Neural cell (in vitro differentiated cells): ENCODE measurements around the gene AHI1.

Experiments
- EP300 ChIP-seq: fragments of 450-650 bp; conservative IDR thresholded peaks from 2 replicates; pipeline ENCODE4 v1.6.1; 2014; ENCODE audit warnings: antibody characterized with exemption, mild to moderate bottlenecking, moderate library complexity; ENCODE audit not compliant: poor library complexity, severe bottlenecking
- EZH2 ChIP-seq: fragments of 200-600, 300-800 bp; shearing (Covaris generic), sonication (generic); IDR thresholded peaks from 2 replicates; pipeline ENCODE4 v1.6.1; 2014; ENCODE audit warnings: antibody characterized with exemption, low read length, borderline replicate concordance, mild to moderate bottlenecking; ENCODE audit not compliant: insufficient read depth, poor library complexity, severe bottlenecking
- TF ChIP-seq, protein P1 (sequence below): fragments of 450-650 bp; IDR thresholded peaks from 2 replicates; pipeline ENCODE4 v1.5.1; 2014; ENCODE audit warnings: antibody characterized with exemption, mild to moderate bottlenecking, moderate library complexity; ENCODE audit not compliant: poor library complexity, severe bottlenecking
- TF ChIP-seq, protein P2 (sequence below): IDR thresholded peaks from 2 replicates; pipeline ENCODE4 v1.6.1; 2012; ENCODE audit warnings: borderline replicate concordance

DNA sequence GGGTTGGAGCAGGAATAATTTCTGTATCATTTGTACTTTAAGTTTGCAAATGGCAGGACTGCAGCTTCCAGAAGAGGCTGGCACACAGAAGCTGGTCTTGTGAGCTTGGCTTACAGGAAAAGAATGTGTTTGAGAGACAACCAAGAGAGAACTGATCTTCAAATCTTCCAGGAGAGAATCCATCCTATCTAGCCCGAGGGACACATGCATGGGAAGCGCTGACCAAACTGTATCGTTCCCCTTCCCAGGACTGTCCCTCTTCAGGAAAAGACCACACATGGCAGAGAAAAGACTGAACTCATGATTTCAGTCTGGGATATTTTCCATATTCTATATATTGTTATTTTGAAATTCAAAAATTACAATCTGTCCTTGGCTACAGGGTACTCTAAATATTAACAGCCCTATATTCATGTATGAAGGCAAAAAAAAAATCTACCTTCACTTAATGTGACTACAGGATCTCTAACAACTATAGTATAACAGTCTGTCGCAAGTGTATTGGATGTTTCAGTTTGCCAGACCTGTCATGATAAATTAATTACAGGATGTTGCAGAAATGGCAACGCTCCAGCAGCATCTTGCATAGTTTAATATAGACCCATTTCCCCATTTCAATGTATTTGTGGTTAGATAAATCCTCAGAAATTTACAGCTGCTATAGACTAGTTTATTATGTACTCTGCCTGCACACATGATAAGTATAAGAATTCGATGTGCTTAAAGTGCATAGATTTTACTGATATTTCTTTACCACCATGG is 217.0 kb downstream of the AHI1 start:
- TF ChIP-seq EP300 (no peak), EZH2 (no peak)
- TF ChIP-seq, protein P1, sequence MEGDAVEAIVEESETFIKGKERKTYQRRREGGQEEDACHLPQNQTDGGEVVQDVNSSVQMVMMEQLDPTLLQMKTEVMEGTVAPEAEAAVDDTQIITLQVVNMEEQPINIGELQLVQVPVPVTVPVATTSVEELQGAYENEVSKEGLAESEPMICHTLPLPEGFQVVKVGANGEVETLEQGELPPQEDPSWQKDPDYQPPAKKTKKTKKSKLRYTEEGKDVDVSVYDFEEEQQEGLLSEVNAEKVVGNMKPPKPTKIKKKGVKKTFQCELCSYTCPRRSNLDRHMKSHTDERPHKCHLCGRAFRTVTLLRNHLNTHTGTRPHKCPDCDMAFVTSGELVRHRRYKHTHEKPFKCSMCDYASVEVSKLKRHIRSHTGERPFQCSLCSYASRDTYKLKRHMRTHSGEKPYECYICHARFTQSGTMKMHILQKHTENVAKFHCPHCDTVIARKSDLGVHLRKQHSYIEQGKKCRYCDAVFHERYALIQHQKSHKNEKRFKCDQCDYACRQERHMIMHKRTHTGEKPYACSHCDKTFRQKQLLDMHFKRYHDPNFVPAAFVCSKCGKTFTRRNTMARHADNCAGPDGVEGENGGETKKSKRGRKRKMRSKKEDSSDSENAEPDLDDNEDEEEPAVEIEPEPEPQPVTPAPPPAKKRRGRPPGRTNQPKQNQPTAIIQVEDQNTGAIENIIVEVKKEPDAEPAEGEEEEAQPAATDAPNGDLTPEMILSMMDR, result no peak
- TF ChIP-seq, protein P2, sequence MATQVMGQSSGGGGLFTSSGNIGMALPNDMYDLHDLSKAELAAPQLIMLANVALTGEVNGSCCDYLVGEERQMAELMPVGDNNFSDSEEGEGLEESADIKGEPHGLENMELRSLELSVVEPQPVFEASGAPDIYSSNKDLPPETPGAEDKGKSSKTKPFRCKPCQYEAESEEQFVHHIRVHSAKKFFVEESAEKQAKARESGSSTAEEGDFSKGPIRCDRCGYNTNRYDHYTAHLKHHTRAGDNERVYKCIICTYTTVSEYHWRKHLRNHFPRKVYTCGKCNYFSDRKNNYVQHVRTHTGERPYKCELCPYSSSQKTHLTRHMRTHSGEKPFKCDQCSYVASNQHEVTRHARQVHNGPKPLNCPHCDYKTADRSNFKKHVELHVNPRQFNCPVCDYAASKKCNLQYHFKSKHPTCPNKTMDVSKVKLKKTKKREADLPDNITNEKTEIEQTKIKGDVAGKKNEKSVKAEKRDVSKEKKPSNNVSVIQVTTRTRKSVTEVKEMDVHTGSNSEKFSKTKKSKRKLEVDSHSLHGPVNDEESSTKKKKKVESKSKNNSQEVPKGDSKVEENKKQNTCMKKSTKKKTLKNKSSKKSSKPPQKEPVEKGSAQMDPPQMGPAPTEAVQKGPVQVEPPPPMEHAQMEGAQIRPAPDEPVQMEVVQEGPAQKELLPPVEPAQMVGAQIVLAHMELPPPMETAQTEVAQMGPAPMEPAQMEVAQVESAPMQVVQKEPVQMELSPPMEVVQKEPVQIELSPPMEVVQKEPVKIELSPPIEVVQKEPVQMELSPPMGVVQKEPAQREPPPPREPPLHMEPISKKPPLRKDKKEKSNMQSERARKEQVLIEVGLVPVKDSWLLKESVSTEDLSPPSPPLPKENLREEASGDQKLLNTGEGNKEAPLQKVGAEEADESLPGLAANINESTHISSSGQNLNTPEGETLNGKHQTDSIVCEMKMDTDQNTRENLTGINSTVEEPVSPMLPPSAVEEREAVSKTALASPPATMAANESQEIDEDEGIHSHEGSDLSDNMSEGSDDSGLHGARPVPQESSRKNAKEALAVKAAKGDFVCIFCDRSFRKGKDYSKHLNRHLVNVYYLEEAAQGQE, result no peak
